Trophoblast cell (in vitro differentiated cells and primary cell): Measurements from ENCODE around the gene CYP4F11.
"Not testable (repeated sequence)": the region's sequence is repeated elsewhere in the genome, so short reads cannot be mapped to it uniquely, and the experiment has no call there.

Source experiments
- DNase-seq, 2 donors: peaks; one replicate each; pipeline ENCODE4 v3.0.0-alpha.2; 2016
- H2AFZ ChIP-seq: 2 replicates; pipeline ENCODE4 v1.6.1; 2013; ENCODE audit warnings: low read length, moderate library complexity, mild to moderate bottlenecking; ENCODE audit not compliant: insufficient read depth, poor library complexity
- H2AK5ac ChIP-seq: 2 replicates; pipeline ENCODE4 v1.6.1; 2013; ENCODE audit warnings: mild to moderate bottlenecking, low read length
- H2BK120ac ChIP-seq: 2 replicates; pipeline ENCODE4 v1.6.1; 2013; ENCODE audit warnings: low read length, mild to moderate bottlenecking, moderate library complexity; ENCODE audit not compliant: insufficient read depth, poor library complexity
- H2BK12ac ChIP-seq: 2 replicates; pipeline ENCODE4 v1.6.1; 2013; ENCODE audit warnings: mild to moderate bottlenecking, low read length, moderate library complexity
- H2BK5ac ChIP-seq: 2 replicates; pipeline ENCODE4 v1.6.1; 2013; ENCODE audit warnings: low read length, low read depth, moderate library complexity, mild to moderate bottlenecking; ENCODE audit not compliant: poor library complexity
- H3K14ac ChIP-seq: 2 replicates; pipeline ENCODE4 v1.6.1; 2013; ENCODE audit warnings: mild to moderate bottlenecking, low read length
- H3K18ac ChIP-seq: 2 replicates; pipeline ENCODE4 v1.6.1; 2013; ENCODE audit warnings: mild to moderate bottlenecking, low read length
- H3K23ac ChIP-seq: 2 replicates; pipeline ENCODE4 v1.6.1; 2013; ENCODE audit warnings: low read length
- H3K27ac ChIP-seq: 2 replicates; pipeline ENCODE4 v1.5.1; 2013; ENCODE audit warnings: low read depth, mild to moderate bottlenecking, inconsistent platforms, low read length, moderate library complexity
- H3K27me3 ChIP-seq: 2 replicates; pipeline ENCODE4 v1.6.1; 2013; ENCODE audit warnings: inconsistent platforms, mild to moderate bottlenecking, low read length, moderate library complexity; ENCODE audit not compliant: insufficient read depth
- H3K36me3 ChIP-seq, 2 experiments: 1 replicate in 1 of 2; 2 replicates in 1 of 2; pipeline ENCODE4 v1.6.1; 2013; ENCODE audit warnings: low read length in 2 of 2, mild to moderate bottlenecking in 2 of 2, moderate library complexity in 1 of 2; ENCODE audit not compliant: insufficient read depth in 2 of 2, control insufficient read depth in 1 of 2
- H3K4ac ChIP-seq: 2 replicates; pipeline ENCODE4 v1.6.1; 2013; ENCODE audit warnings: low read depth, mild to moderate bottlenecking, low read length, moderate library complexity
- H3K4me1 ChIP-seq, 2 experiments: 1 replicate in 1 of 2; 2 replicates in 1 of 2; pipeline ENCODE4 v1.6.1; 2013; ENCODE audit warnings: low read length in 2 of 2, mild to moderate bottlenecking in 2 of 2, moderate library complexity in 1 of 2; ENCODE audit not compliant: insufficient read depth in 2 of 2, control insufficient read depth in 1 of 2
- H3K4me2 ChIP-seq: 2 replicates; pipeline ENCODE4 v1.6.1; 2013; ENCODE audit warnings: inconsistent platforms, mild to moderate bottlenecking, low read length, moderate library complexity
- H3K4me3 ChIP-seq: 2 replicates; pipeline ENCODE4 v1.5.1; 2013; ENCODE audit warnings: mild to moderate bottlenecking, low read depth, low read length, inconsistent platforms
- H3K79me1 ChIP-seq: one replicate; pipeline ENCODE4 v1.6.1; 2013; ENCODE audit warnings: low read length
- H3K79me2 ChIP-seq: 2 replicates; pipeline ENCODE4 v1.6.1; 2013; ENCODE audit warnings: low read length, mild to moderate bottlenecking; ENCODE audit not compliant: control insufficient read depth, insufficient read depth, poor library complexity
- H3K9ac ChIP-seq: 2 replicates; pipeline ENCODE4 v1.6.1; 2013; ENCODE audit warnings: mild to moderate bottlenecking, low read length
- H3K9me3 ChIP-seq: 2 replicates; pipeline ENCODE4 v1.6.1; 2013; ENCODE audit warnings: low read depth, mild to moderate bottlenecking, control low read depth, inconsistent platforms, low read length; ENCODE audit not compliant: insufficient read depth
- H4K12ac ChIP-seq: 2 replicates; pipeline ENCODE4 v1.6.1; 2013; ENCODE audit warnings: low read depth, mild to moderate bottlenecking, low read length, moderate library complexity
- H4K8ac ChIP-seq: 2 replicates; pipeline ENCODE4 v1.6.1; 2013; ENCODE audit warnings: low read depth, mild to moderate bottlenecking, low read length, moderate library complexity
- H4K91ac ChIP-seq: one replicate; pipeline ENCODE4 v1.6.1; 2013; ENCODE audit warnings: low read depth, mild to moderate bottlenecking, low read length, moderate library complexity
- WGBS: extraction: QIAGEN DNeasy Blood & Tissue Kit; methylation state at CpG from one replicate; pipeline ENCODE4 v1.1.7; 2013; ENCODE audit warnings: missing lambda C conversion rate; ENCODE audit not compliant: insufficient read length, insufficient coverage; ENCODE audit errors: extremely low coverage; 5-methylcytosine and 5-hydroxymethylcytosine counted together

The CYP4F11 gene

DNA sequence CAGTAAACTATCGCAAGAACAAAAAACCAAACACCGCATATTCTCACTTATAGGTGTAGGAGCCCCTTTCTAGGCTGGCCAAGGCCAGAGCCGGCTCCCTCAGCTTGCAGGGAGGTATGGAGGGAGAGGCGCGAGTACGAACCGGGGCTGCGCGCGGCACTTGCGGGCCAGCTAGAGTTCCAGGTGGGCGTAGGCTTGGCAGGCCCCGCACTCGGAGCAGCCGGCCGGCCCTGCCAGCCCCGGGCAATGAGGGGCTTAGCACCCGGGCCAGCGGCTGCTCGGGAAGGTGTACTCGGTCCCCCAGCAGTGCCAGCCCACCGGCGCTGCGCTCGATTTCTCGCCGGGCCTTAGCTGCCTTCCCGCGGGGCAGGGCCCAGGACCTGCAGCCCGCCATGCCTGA is 34.8 kb downstream of the CYP4F11 start:
- H2AFZ ChIP-seq, H4K8ac ChIP-seq, H3K79me1 ChIP-seq, H3K27me3 ChIP-seq, H3K36me3 ChIP-seq, H3K79me2 ChIP-seq, H2AK5ac ChIP-seq, H4K12ac ChIP-seq, H3K4me1 ChIP-seq, H3K4ac ChIP-seq, H2BK120ac ChIP-seq, H3K4me2 ChIP-seq, H2BK5ac ChIP-seq, H3K9ac ChIP-seq, H3K18ac ChIP-seq, H3K23ac ChIP-seq, H4K91ac ChIP-seq, H3K27ac ChIP-seq, H3K14ac ChIP-seq, H2BK12ac ChIP-seq, DNase-seq, H3K4me3 ChIP-seq: not testable (repeated sequence)
- no CpG with 5 or more reads among the region's 30 CpGs for WGBS
- peaks cover 39% of the 10 kb centered on the region for H3K9me3 ChIP-seq

DNA sequence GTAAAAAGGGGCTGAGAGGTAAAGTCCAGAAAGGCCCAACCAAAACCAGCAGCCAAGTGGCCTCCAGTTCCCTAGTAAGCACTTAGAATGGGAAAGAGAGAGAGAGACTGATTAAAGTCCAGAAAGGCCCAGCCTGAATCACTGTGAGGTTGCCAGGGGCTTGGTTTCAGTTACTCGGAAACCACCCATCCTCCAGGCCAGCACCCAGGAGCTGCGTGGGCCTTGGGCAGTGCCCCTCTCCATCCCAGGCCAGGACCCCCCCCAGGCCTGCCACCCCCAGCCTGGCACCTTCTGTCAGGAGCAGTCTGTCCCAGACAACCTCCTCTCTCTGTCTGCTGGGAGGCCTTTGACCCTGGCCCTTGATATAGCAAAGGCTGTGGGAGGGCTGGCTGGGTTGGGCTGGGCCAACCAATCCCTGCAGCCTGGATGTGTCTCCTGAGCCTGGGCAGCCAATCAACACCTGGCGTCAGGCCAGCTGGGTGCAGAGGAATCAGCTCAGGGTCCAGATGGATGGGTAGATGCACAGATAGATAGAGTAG is 36.5 kb downstream of the CYP4F11 start, which contains the start of gene CYP4F2:
TSS of gene CYP4F2 (minus strand) at position 337 of the 539 bp plus-strand sequence. CDS start 463 bp downstream, outside the sequence.
- WGBS: no CpG with 5 or more reads among the region's 3 CpGs
- Histone ChIP-seq H2AFZ (no peak within 1 kb of the TSS), H4K91ac (no peak within 1 kb of the TSS), H3K36me3 (no peaks in the 10 kb centered on the region), H3K79me1 (no peaks in the 10 kb centered on the region), H3K4me1 (no peaks in the 10 kb centered on the region), H3K27ac (no peak within 1 kb of the TSS), H3K27me3 (no peaks in the 10 kb centered on the region), H2BK12ac (no peak within 1 kb of the TSS), H4K8ac (no peak within 1 kb of the TSS), H2BK120ac (no peak within 1 kb of the TSS), H2AK5ac (no peak within 1 kb of the TSS), H3K23ac (no peak within 1 kb of the TSS), H4K12ac (no peak within 1 kb of the TSS), H3K4me3 (peak within 1 kb of the TSS; percentile 49), H3K4me2 (no peak within 1 kb of the TSS), H3K9ac (no peak within 1 kb of the TSS), H3K18ac (no peak within 1 kb of the TSS), H3K79me2 (no peaks in the 10 kb centered on the region), H2BK5ac (no peak within 1 kb of the TSS), H3K9me3 (peaks cover 51% of the 10 kb centered on the region), H3K14ac (no peak within 1 kb of the TSS), H3K4ac (no peak within 1 kb of the TSS)
- no peak for DNase-seq

DNA sequence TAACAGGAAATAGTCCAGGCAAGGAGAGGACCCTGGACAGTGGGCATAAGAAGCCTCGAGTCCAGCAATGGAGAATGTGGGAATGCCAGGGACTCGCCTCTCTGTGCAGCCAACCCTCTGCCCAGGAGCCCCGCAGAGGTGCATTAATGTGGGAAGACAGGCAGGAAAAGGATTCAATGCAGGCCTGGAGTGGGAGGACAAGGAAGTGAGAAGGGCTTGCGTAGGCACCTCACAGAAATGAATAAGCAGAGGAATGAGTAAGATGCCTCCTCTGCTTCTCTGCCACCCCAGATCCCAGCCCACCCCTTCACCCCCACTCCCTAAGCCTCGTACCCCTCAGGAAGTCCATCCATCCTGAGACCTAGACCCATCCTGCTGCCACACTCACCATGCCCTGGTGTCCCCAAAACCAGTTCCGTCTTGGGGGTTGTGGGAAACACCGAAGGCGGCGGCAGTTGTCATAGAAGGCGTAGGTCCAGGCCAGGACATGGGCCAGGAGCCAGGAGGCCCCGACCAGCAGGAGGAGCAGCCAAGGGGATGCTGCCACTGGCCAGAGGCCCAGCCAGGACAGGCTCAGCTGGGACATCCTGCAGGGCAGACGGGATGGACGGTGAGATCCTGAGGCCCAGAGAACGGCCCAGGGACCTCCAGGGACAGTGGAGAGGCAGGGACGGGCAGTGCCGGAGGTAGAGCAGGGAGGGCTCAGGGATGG is 37.1 kb downstream of the CYP4F11 start:
- no peaks in the 10 kb centered on the region for H3K4me1 ChIP-seq
- H3K79me1 ChIP-seq: no peaks in the 10 kb centered on the region
- H4K8ac ChIP-seq: no peak overlapping the region
- H2AK5ac ChIP-seq: no peak overlapping the region
- H3K9me3 ChIP-seq: peaks cover 53% of the 10 kb centered on the region
- WGBS: no CpG with 5 or more reads among the region's 16 CpGs
- H3K36me3 ChIP-seq: no peaks in the 10 kb centered on the region
- no peak overlapping the region for H2BK120ac ChIP-seq
- H3K79me2 ChIP-seq: no peaks in the 10 kb centered on the region
- H2BK5ac ChIP-seq: no peak overlapping the region
- H4K91ac ChIP-seq: no peak overlapping the region
- no peak for DNase-seq
- H2AFZ ChIP-seq: no peak overlapping the region
- no peak overlapping the region for H2BK12ac ChIP-seq
- no peak overlapping the region for H3K4ac ChIP-seq
- H4K12ac ChIP-seq: no peak overlapping the region
- no peaks in the 10 kb centered on the region for H3K27me3 ChIP-seq
- H3K27ac ChIP-seq: no peak overlapping the region
- no peak overlapping the region for H3K18ac ChIP-seq
- no peak overlapping the region for H3K9ac ChIP-seq
- no peak overlapping the region for H3K23ac ChIP-seq
- H3K4me3 ChIP-seq: no peak overlapping the region
- no peak overlapping the region for H3K14ac ChIP-seq
- no peak overlapping the region for H3K4me2 ChIP-seq

DNA sequence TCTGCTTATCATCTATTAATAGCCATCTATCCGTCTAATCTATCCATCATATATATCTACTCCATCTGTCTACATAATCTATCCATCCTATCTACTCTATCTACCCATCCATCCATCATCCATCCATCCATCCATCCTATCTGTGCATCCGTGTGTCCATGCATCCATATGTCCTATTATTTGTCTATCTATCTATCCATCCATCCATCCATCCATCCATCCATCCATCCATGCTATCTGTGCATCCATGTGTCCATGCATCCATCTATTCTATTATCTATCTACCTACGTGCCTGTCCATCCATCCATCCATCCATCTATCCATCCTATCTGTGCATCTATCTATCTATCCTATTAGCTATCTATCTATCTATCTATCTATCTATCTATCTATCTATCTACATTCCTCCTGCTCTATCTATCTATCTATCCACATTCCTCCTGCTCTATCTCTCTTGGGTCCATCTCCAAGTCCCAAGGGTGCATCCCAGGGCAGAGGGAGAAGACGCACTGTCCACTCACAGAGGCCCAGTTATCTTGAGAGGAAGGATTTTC is 38.4 kb downstream of the CYP4F11 start:
- Histone ChIP-seq H3K4ac (no peak overlapping the region), H3K27ac (no peak overlapping the region), H3K27me3 (no peaks in the 10 kb centered on the region), H3K4me2 (no peak overlapping the region), H3K79me1 (no peaks in the 10 kb centered on the region), H2BK120ac (no peak overlapping the region), H3K18ac (no peak overlapping the region), H4K91ac (no peak overlapping the region), H3K14ac (no peak overlapping the region), H3K4me1 (no peaks in the 10 kb centered on the region), H3K23ac (no peak overlapping the region), H3K9ac (no peak overlapping the region), H2BK5ac (no peak overlapping the region), H4K12ac (no peak overlapping the region), H3K9me3 (peaks cover 53% of the 10 kb centered on the region), H3K36me3 (no peaks in the 10 kb centered on the region), H3K4me3 (no peak overlapping the region), H2AK5ac (no peak overlapping the region), H2BK12ac (no peak overlapping the region), H4K8ac (no peak overlapping the region), H3K79me2 (no peaks in the 10 kb centered on the region), H2AFZ (no peak overlapping the region)
- DNase-seq: no peak
- WGBS: no CpG with 5 or more reads among the region's 4 CpGs
